HG03439 (cell line): ENCODE measurements around the gene PRKCB.
A peak's percentile ranks its signal among the peaks of the same experiment; 100 is the strongest.
"Not testable (repeated sequence)": the region's sequence is repeated elsewhere in the genome, so short reads cannot be mapped to it uniquely, and the experiment has no call there.

Source experiments
- ATAC-seq: cut with Tn5 transposase; IDR thresholded peaks from one replicate; pipeline ENCODE4 v1.9.1; 2021; ENCODE audit warnings: mild to moderate bottlenecking, moderate library complexity; ENCODE audit not compliant: unreplicated experiment

The PRKCB gene

GRCh38 chr16:24075302-24075701, 239.5 kb downstream of the PRKCB start:
- no peak for ATAC-seq

GRCh38 chr16:24075931-24076716, 240.3 kb downstream of the PRKCB start:
- peak; percentile 64 for ATAC-seq

GRCh38 chr16:24077292-24077691, 241.5 kb downstream of the PRKCB start:
- ATAC-seq = no peak

GRCh38 chr16:24077966-24078365, 242.2 kb downstream of the PRKCB start:
- no peak for ATAC-seq

- ATAC-seq = no peak
Measured at GRCh38 chr16:24085666-24086065, 249.9 kb downstream of the PRKCB start.

- no peak for ATAC-seq
Measured at GRCh38 chr16:24087891-24088410, 252.2 kb downstream of the PRKCB start.

- no peak for ATAC-seq
Measured at GRCh38 chr16:24088767-24089166, 253.0 kb downstream of the PRKCB start.

- no peak for ATAC-seq
Measured at GRCh38 chr16:24091125-24091524, 255.3 kb downstream of the PRKCB start.

GRCh38 chr16:24093049-24093448, 257.3 kb downstream of the PRKCB start:
- ATAC-seq = no peak

- ATAC-seq = no peak
Measured at GRCh38 chr16:24094660-24095059, 258.9 kb downstream of the PRKCB start.

GRCh38 chr16:24098896-24099295, 263.1 kb downstream of the PRKCB start:
- no peak for ATAC-seq

- no peak for ATAC-seq
Measured at GRCh38 chr16:24101431-24101830, 265.6 kb downstream of the PRKCB start.

- no peak for ATAC-seq
Measured at GRCh38 chr16:24102209-24102660, 266.5 kb downstream of the PRKCB start.

- not testable (repeated sequence) for ATAC-seq
Measured at GRCh38 chr16:24105471-24105870, 269.7 kb downstream of the PRKCB start.

- ATAC-seq = not testable (repeated sequence)
Measured at GRCh38 chr16:24108090-24108489, 272.3 kb downstream of the PRKCB start.

GRCh38 chr16:24111724-24112302, 276.0 kb downstream of the PRKCB start:
- no peak for ATAC-seq

- no peak for ATAC-seq
Measured at GRCh38 chr16:24113115-24113745, 277.4 kb downstream of the PRKCB start.

- no peak for ATAC-seq
Measured at GRCh38 chr16:24114876-24115275, 279.1 kb downstream of the PRKCB start.

- ATAC-seq = no peak
Measured at GRCh38 chr16:24116046-24116776, 280.4 kb downstream of the PRKCB start.

- no peak for ATAC-seq
Measured at GRCh38 chr16:24116989-24117388, 281.2 kb downstream of the PRKCB start.

GRCh38 chr16:24117680-24118079, 281.9 kb downstream of the PRKCB start:
- ATAC-seq = no peak
